Fibroblast of lung (primary cell): Measurements from ENCODE around the gene TXNRD2. TPM values are rescaled to one million over a fixed set of nuclear protein-coding genes. Genes with fewer than 3 reads are reported as not detected.
"Not testable (repeated sequence)": the region's sequence is repeated elsewhere in the genome, so short reads cannot be mapped to it uniquely, and the experiment has no call there.

Source experiments
- DNase-seq, 2 donors: peaks; one replicate each; pipeline versions ENCODE4 v3.0.0 to v3.0.0-alpha.2; 2010; ENCODE audit warnings: low read depth in 2 of 2
- H2AFZ ChIP-seq: 2 replicates; pipeline ENCODE4 v1.5.1; 2012; ENCODE audit warnings: low read length, control low read depth, inconsistent platforms
- H3K27ac ChIP-seq: 2 replicates; pipeline ENCODE4 v1.5.1; 2011; ENCODE audit warnings: low read length, control low read depth; ENCODE audit not compliant: insufficient read depth
- H3K27me3 ChIP-seq: 2 replicates; pipeline ENCODE4 v1.5.1; 2011; ENCODE audit warnings: mild to moderate bottlenecking, low read length; ENCODE audit not compliant: control insufficient read depth, insufficient read depth
- H3K36me3 ChIP-seq: 2 replicates; pipeline ENCODE4 v1.5.1; 2011; ENCODE audit warnings: low read length; ENCODE audit not compliant: control insufficient read depth, insufficient read depth
- H3K4me1 ChIP-seq: 2 replicates; pipeline ENCODE4 v1.5.1; 2011; ENCODE audit warnings: low read length; ENCODE audit not compliant: control insufficient read depth, insufficient read depth; ENCODE audit errors: extremely low read depth
- H3K4me2 ChIP-seq: 2 replicates; pipeline ENCODE4 v1.5.1; 2011; ENCODE audit warnings: low read length, control low read depth; ENCODE audit not compliant: insufficient read depth; ENCODE audit errors: extremely low read depth
- H3K4me3 ChIP-seq, 4 experiments: fragments of 200-600 bp in 1 of 4; sonication (generic) in 1 of 4; replicated peaks in 1 of 4; 2 replicates each; pipeline ENCODE4 v1.5.1; 2011 to 2016; ENCODE audit warnings: low read length in 4 of 4, low read depth in 3 of 4, mild to moderate bottlenecking in 3 of 4, control low read depth in 2 of 4, inconsistent platforms in 1 of 4, mixed read lengths in 1 of 4; ENCODE audit not compliant: insufficient read depth in 1 of 4; ENCODE audit errors: control extremely low read depth in 1 of 4
- H3K79me2 ChIP-seq: 2 replicates; pipeline ENCODE4 v1.5.1; 2012; ENCODE audit warnings: mild to moderate bottlenecking, low read length, inconsistent platforms; ENCODE audit not compliant: control insufficient read depth, insufficient read depth
- H3K9ac ChIP-seq: 2 replicates; pipeline ENCODE4 v1.5.1; 2011; ENCODE audit warnings: mild to moderate bottlenecking, low read length, control low read depth; ENCODE audit not compliant: insufficient read depth
- H3K9me3 ChIP-seq: 2 replicates; pipeline ENCODE4 v1.5.1; 2012; ENCODE audit warnings: low read depth, low read length; ENCODE audit not compliant: control insufficient read depth, insufficient read depth
- H4K20me1 ChIP-seq: 2 replicates; pipeline ENCODE4 v1.5.1; 2011; ENCODE audit warnings: low read length; ENCODE audit not compliant: control insufficient read depth, insufficient read depth; ENCODE audit errors: extremely low read depth
- CTCF ChIP-seq, 2 donors: IDR thresholded peaks in 1 of 2; conservative IDR thresholded peaks in 1 of 2; 1 replicate in 1 of 2; 2 replicates in 1 of 2; pipeline ENCODE4 v1.5.1; 2011 to 2012; ENCODE audit warnings: low read length in 2 of 2, control low read depth in 1 of 2, inconsistent platforms in 1 of 2, low read depth in 1 of 2, mild to moderate bottlenecking in 1 of 2
- EZH2 ChIP-seq: IDR thresholded peaks from 2 replicates; pipeline ENCODE4 v1.5.1; 2012; ENCODE audit warnings: low read length, control low read depth, mild to moderate bottlenecking; ENCODE audit errors: missing control alignments
- polyA plus RNA-seq, 2 donors: library from polyadenylated mRNA; depleted of rRNA in 1 of 2; stranded (reverse) in 1 of 2; unstranded in 1 of 2; fragments of >200 nt; gene quantifications; 2 replicates each; pipeline ENCODE4 v1.2.1, GENCODE V29; 2011 to 2012; ENCODE audit warnings: missing spikeins in 1 of 2
- total RNA-seq: library from RNA; depleted of rRNA; stranded (reverse); fragments of >200 nt; gene quantifications from 2 replicates; pipeline ENCODE4 v1.2.1, GENCODE V29; 2014

TXNRD2 gene
- total and polyA plus RNA-seq, 2 donors (not counting 1 experiment from before 2014, with no cell fraction given): 13.2 to 30.7 TPM

- Histone ChIP-seq H3K79me2 (no peaks in the 10 kb centered on the region), H3K27ac (peak overlapping the region; percentile 45), H3K4me1 (peaks cover 3% of the 10 kb centered on the region), H3K9ac (no peak overlapping the region), H2AFZ (no peak overlapping the region), H3K4me3 (no peak overlapping the region), H3K4me2 (no peak overlapping the region), H3K27me3 (no peaks in the 10 kb centered on the region), H3K9me3 (no peaks in the 10 kb centered on the region), H3K36me3 (peaks cover 3% of the 10 kb centered on the region), H4K20me1 (no peaks in the 10 kb centered on the region)
- DNase-seq: peak; percentile 57 to 77
- TF ChIP-seq EZH2: no peak
- peak; percentile 94 to 95 for TF ChIP-seq CTCF (conservative IDR thresholded peaks at IDR 0.05 in 1 of 2, IDR thresholded peaks at IDR 0.05 in 1 of 2; ENCODE audit: low read depth in 1 of 2, low read length in 2 of 2)
Measured at GRCh38 chr22:19909350-19910179, 32.1 kb downstream of the TXNRD2 start.

- not testable (repeated sequence) for H3K27me3 ChIP-seq, H4K20me1 ChIP-seq, H3K9ac ChIP-seq, H3K79me2 ChIP-seq, H3K36me3 ChIP-seq, H3K9me3 ChIP-seq, H3K4me3 ChIP-seq, DNase-seq, H3K4me2 ChIP-seq, H3K4me1 ChIP-seq, H2AFZ ChIP-seq, H3K27ac ChIP-seq
Measured at GRCh38 chr22:19907902-19908301, 33.7 kb downstream of the TXNRD2 start.

GRCh38 chr22:19906864-19907263 lies 34.8 kb downstream of the TXNRD2 start:
- not testable (repeated sequence) for H3K4me3 ChIP-seq, H3K27ac ChIP-seq, DNase-seq, H3K4me1 ChIP-seq, H3K9me3 ChIP-seq, H3K27me3 ChIP-seq, H3K36me3 ChIP-seq, H2AFZ ChIP-seq, H3K79me2 ChIP-seq, H3K4me2 ChIP-seq, H3K9ac ChIP-seq, H4K20me1 ChIP-seq
